HepG2 (cell line): ENCODE measurements around the gene KCNH1. TPM values are rescaled to one million over a fixed set of nuclear protein-coding genes. Genes with fewer than 3 reads are reported as not detected.

Experiments used
- ATAC-seq: fragments of 200-7000 bp; cut with Tn5 transposase; 3 replicates; pipeline ENCODE4 v1.9.1; 2020; ENCODE audit warnings: mild to moderate bottlenecking, moderate library complexity
- BruUV-seq: library from RNA; stranded (reverse); fragments of 400-500 nt; replicated peaks from 2 replicates; lab custom pipeline; 2021; lab: Mats Ljungman, UMichigan
- CTCF ChIA-PET: fragments of 300-600 bp; formaldehyde crosslinking; extraction: SDS; loops from one replicate; lab custom pipeline; 2021; ENCODE audit warnings: low total read pairs, inconsistent platforms, low intra/inter-chr PET ratio; lab: Yijun Ruan, JAX
- POLR2A ChIA-PET: fragments of 350-600 bp; sonication (Branson Sonifier 250); formaldehyde crosslinking; loops from one replicate; lab custom pipeline; 2020; ENCODE audit warnings: antibody characterized with exemption, inconsistent platforms; lab: Yijun Ruan, JAX
- DNase-seq: peaks from one replicate; pipeline ENCODE4 v3.0.0-alpha.2; 2015; ENCODE audit warnings: low spot score
- FAIRE-seq: peaks from 3 replicates; lab custom pipeline; 2011; peaks lifted over from hg19 to GRCh38; lab: Jason Lieb, UNC
- H2AFZ ChIP-seq: one replicate; pipeline ENCODE4 v1.6.1; 2011; ENCODE audit warnings: low read length, inconsistent platforms
- H3K27ac ChIP-seq: fragments of 300-600 bp; 3 replicates; pipeline ENCODE4 v1.8.0; 2011; ENCODE audit warnings: mixed run types, mild to moderate bottlenecking, mixed read lengths, low read length, inconsistent platforms; ENCODE audit not compliant: insufficient read depth; ENCODE audit errors: extremely low read length
- H3K27me3 ChIP-seq, 2 experiments: fragments of 200-600 bp in 1 of 2; 2 replicates in 1 of 2; 3 replicates in 1 of 2; pipeline versions ENCODE4 v1.6.0 to v1.8.0; 2011; ENCODE audit warnings: low read length in 2 of 2, mild to moderate bottlenecking in 2 of 2, moderate library complexity in 2 of 2, inconsistent platforms in 1 of 2; ENCODE audit not compliant: insufficient read depth in 2 of 2, control insufficient read depth in 1 of 2
- H3K36me3 ChIP-seq, 2 experiments: fragments of 200-600 bp in 1 of 2; replicated peaks in 1 of 2; 2 replicates in 1 of 2; 3 replicates in 1 of 2; pipeline versions ENCODE4 v1.5.1 to v1.8.0; 2011; ENCODE audit warnings: low read length in 2 of 2, inconsistent platforms in 1 of 2; ENCODE audit not compliant: insufficient read depth in 2 of 2, control insufficient read depth in 1 of 2
- H3K4me1 ChIP-seq: 2 replicates; pipeline ENCODE4 v1.5.1; 2012; ENCODE audit warnings: low read length, inconsistent platforms; ENCODE audit not compliant: insufficient read depth
- H3K4me2 ChIP-seq: 2 replicates; pipeline ENCODE4 v1.6.0; 2011; ENCODE audit warnings: low read depth, low read length, inconsistent platforms
- H3K4me3 ChIP-seq, 3 experiments: fragments of 200-600 bp in 1 of 3; sonication (generic), shearing (Covaris generic) in 1 of 3; replicated peaks in 1 of 3; 2 replicates each; pipeline ENCODE4 v1.5.1; 2011 to 2016; ENCODE audit warnings: low read length in 3 of 3, inconsistent platforms in 2 of 3, low read depth in 2 of 3, mild to moderate bottlenecking in 2 of 3, control low read depth in 1 of 3, mixed read lengths in 1 of 3; ENCODE audit not compliant: insufficient read depth in 1 of 3
- H3K79me2 ChIP-seq: one replicate; pipeline ENCODE4 v1.6.1; 2011; ENCODE audit warnings: low read length, inconsistent platforms; ENCODE audit not compliant: insufficient read depth
- H3K9ac ChIP-seq: 2 replicates; pipeline ENCODE4 v1.6.0; 2011; ENCODE audit warnings: mild to moderate bottlenecking, low read depth, low read length, inconsistent platforms; ENCODE audit not compliant: insufficient read depth
- H3K9me3 ChIP-seq: 2 replicates; pipeline ENCODE4 v1.5.1; 2012; ENCODE audit warnings: mild to moderate bottlenecking, low read length
- H4K20me1 ChIP-seq: 2 replicates; pipeline ENCODE4 v1.6.0; 2011; ENCODE audit warnings: inconsistent platforms, mild to moderate bottlenecking, low read length, moderate library complexity; ENCODE audit not compliant: insufficient read depth
- ARID5B ChIP-seq: IDR thresholded peaks from 2 replicates; pipeline ENCODE4 v1.4.0; 2020; ENCODE audit warnings: mild to moderate bottlenecking, missing genetic modification reagents
- EHMT2 ChIP-seq: fragments of 200-600 bp; sonication (generic); IDR thresholded peaks from 2 replicates; pipeline ENCODE4 v1.7.0; 2017; ENCODE audit warnings: antibody characterized with exemption, low read depth, low read length, borderline replicate concordance
- KDM5A ChIP-seq: fragments of 200-600 bp; sonication (generic); IDR thresholded peaks from 2 replicates; pipeline ENCODE4 v1.7.0; 2018; ENCODE audit warnings: antibody characterized with exemption, mild to moderate bottlenecking, low read length, borderline replicate concordance
- SNRNP70 ChIP-seq: fragments of 200-400 bp; formaldehyde crosslinking; IDR thresholded peaks from 2 replicates; pipeline ENCODE4 v1.6.1; 2017; ENCODE audit warnings: mild to moderate bottlenecking, low read depth, low read length, moderate library complexity
- ZNF362 ChIP-seq: sonication (generic); formaldehyde crosslinking; IDR thresholded peaks from 2 replicates; pipeline ENCODE4 v1.4.0; 2020; ENCODE audit warnings: missing genetic modification reagents, mild to moderate bottlenecking, borderline replicate concordance
- ZNF644 ChIP-seq: IDR thresholded peaks from 2 replicates; pipeline ENCODE4 v1.6.1; 2016; ENCODE audit warnings: low read depth
- ZNF781 ChIP-seq: sonication (generic); formaldehyde crosslinking; IDR thresholded peaks from 2 replicates; pipeline ENCODE4 v1.5.1; 2020; ENCODE audit warnings: borderline replicate concordance, mild to moderate bottlenecking, missing genetic modification reagents; ENCODE audit errors: not compliant biosample characterization
- ZSCAN9 ChIP-seq: IDR thresholded peaks from 2 replicates; pipeline ENCODE4 v1.6.1; 2016; ENCODE audit warnings: borderline replicate concordance
- in situ Hi-C: cut with HindIII; loops from 2 replicates; pipeline ENCODE4 v1.10.0; 2017; ENCODE audit warnings: low pct_unique_long_range_greater_than_20kb; ENCODE audit not compliant: extremely low pct_ligation_motif_present
- intact Hi-C: fragments of 100-400 bp; cut with micrococcal nuclease; formaldehyde crosslinking; loops from one replicate; pipeline ENCODE4 v1.10.0; 2022; ENCODE audit not compliant: unreplicated experiment
- polyA plus RNA-seq, 8 experiments: library from polyadenylated mRNA; depleted of rRNA in 3 of 8; stranded (reverse) in 7 of 8; unstranded in 1 of 8; fragments of >200 nt; fragmentation: Illumina TruSeq in 4 of 8; extraction: Trizol in 4 of 8; gene quantifications; 2 replicates each; pipeline versions ENCODE4 v1.2.1 to v1.2.3, GENCODE V29; 2011 to 2016; ENCODE audit warnings: low read depth in 4 of 8, missing spikeins in 1 of 8, mixed read lengths in 1 of 8; ENCODE audit not compliant: insufficient read depth in 1 of 8
- total RNA-seq, 5 experiments: library from RNA; depleted of rRNA; stranded (reverse); fragments of >200 nt; fragmentation: Illumina TruSeq; extraction: Trizol; gene quantifications; 2 replicates each; pipeline ENCODE4 v1.2.3, GENCODE V29; 2016; ENCODE audit warnings: low read depth in 1 of 5

Gene KCNH1
- total and polyA plus RNA-seq, 2 of the 13 experiments (the other 11 are each of a cell fraction or from before 2014, with no cell fraction given): not detected

GRCh38 chr1:210827481-210827880, 306.5 kb downstream of the KCNH1 start:
- CTCF ChIA-PET: no interaction called here
- no peak for TF ChIP-seq ZNF362 (CRISPR knock-in tag)
- no peak for TF ChIP-seq ARID5B (CRISPR knock-in tag)
- TF ChIP-seq ZNF781 (CRISPR knock-in tag): no peak
- TF ChIP-seq KDM5A: no peak
- TF ChIP-seq ZNF644 (CRISPR knock-in tag): no peak
- TF ChIP-seq SNRNP70: no peak
- TF ChIP-seq ZSCAN9 (CRISPR knock-in tag): no peak
- no peak for TF ChIP-seq EHMT2

More at GRCh38 chr1:210827481-210827880, 306.5 kb downstream of the KCNH1 start:
- H4K20me1 ChIP-seq: no peaks in the 10 kb centered on the region
- no peaks in the 10 kb centered on the region for H3K36me3 ChIP-seq
- H3K9me3 ChIP-seq: no peaks in the 10 kb centered on the region
- BruUV-seq: no TSS peak
- ATAC-seq (no peak), FAIRE-seq (no peak), DNase-seq (no peak)
- intact Hi-C loops: no loop called here
- H3K4me3 ChIP-seq: no peak overlapping the region
- H2AFZ ChIP-seq: no peak overlapping the region
- no peaks in the 10 kb centered on the region for H3K79me2 ChIP-seq
- H3K4me2 ChIP-seq: no peak overlapping the region
- POLR2A ChIA-PET: no interaction called here
- no peak overlapping the region for H3K27ac ChIP-seq
- no peaks in the 10 kb centered on the region for H3K27me3 ChIP-seq
- in situ Hi-C loops: no loop called here
- H3K9ac ChIP-seq: no peak overlapping the region
- no peaks in the 10 kb centered on the region for H3K4me1 ChIP-seq
